GM12878 (cell line): ENCODE results near the gene PARN. TPM values are rescaled to one million over a fixed set of nuclear protein-coding genes. Genes with fewer than 3 reads are reported as not detected.

Experiments used
- E2F4 ChIP-seq: IDR thresholded peaks from 2 replicates; pipeline ENCODE4 v1.6.1; 2012; ENCODE audit warnings: low read depth, low read length, improper control_type of control experiment
- SREBF1 ChIP-seq: IDR thresholded peaks from 2 replicates; pipeline ENCODE4 v1.6.1; 2012; ENCODE audit warnings: mild to moderate bottlenecking, low read length
- ZBTB40 ChIP-seq: fragments of 450-650 bp; IDR thresholded peaks from 2 replicates; pipeline ENCODE4 v1.6.1; 2016; ENCODE audit warnings: mild to moderate bottlenecking, moderate library complexity, borderline replicate concordance
- polyA plus RNA-seq, 11 experiments: library from polyadenylated mRNA; depleted of rRNA in 4 of 11; unstranded in 6 of 11; stranded (reverse) in 5 of 11; fragments of >200 nt; fragmentation: Nextera tagmentation in 4 of 11; fragmentation: Illumina TruSeq in 1 of 11; extraction: Ambion mirVana in 4 of 11; extraction: Trizol in 1 of 11; gene quantifications; 1 replicate in 1 of 11; 2 replicates in 10 of 11; pipeline versions ENCODE4 v1.2.1 to v1.2.3, GENCODE V29; 2011 to 2016; ENCODE audit warnings: inconsistent platforms in 2 of 11, missing spikeins in 2 of 11, low read depth in 1 of 11
- total RNA-seq, 4 experiments: library from RNA; depleted of rRNA in 3 of 4; stranded (reverse); fragments of >200 nt in 3 of 4; fragmentation: Illumina TruSeq in 1 of 4; extraction: Trizol in 1 of 4; gene quantifications; 2 replicates each; pipeline versions ENCODE4 v1.2.1 to v1.2.3, GENCODE V29; 2013 to 2021

Gene PARN
- total and polyA plus RNA-seq, 10 of the 15 experiments (the other 5 are each of a cell fraction or from before 2014, with no cell fraction given): 15.6 to 77.3 (median 47.7) TPM

GRCh38 chr16:14632693-14633569, 2.9 kb upstream of the PARN start, which contains the start of gene BFAR (continued):
- TF ChIP-seq ZBTB40: peak; percentile 87
- TF ChIP-seq E2F4: no peak
- no peak for TF ChIP-seq SREBF1
